ENCODE results near the gene DSPP. TPM values are rescaled to one million over a fixed set of nuclear protein-coding genes. Genes with fewer than 3 reads are reported as not detected.

The DSPP gene
- total RNA-seq, 1 donor from 2014 or later = not detected

- Mint-ChIP-seq H3K27ac (ENCODE audit: unreplicated experiment) (no peak within 1 kb of the TSS), H3K27me3 (ENCODE audit: low read depth) (no peaks in the 10 kb centered on the region), H3K4me3 (no peak within 1 kb of the TSS), H3K36me3 (ENCODE audit: low read depth) (no peaks in the 10 kb centered on the region), H3K4me1 (peaks cover 12% of the 10 kb centered on the region), H3K9me3 (no peaks in the 10 kb centered on the region)
- DNase-seq (ENCODE audit: low read depth, low spot score) = no peak
- TF ChIP-seq, protein P1, sequence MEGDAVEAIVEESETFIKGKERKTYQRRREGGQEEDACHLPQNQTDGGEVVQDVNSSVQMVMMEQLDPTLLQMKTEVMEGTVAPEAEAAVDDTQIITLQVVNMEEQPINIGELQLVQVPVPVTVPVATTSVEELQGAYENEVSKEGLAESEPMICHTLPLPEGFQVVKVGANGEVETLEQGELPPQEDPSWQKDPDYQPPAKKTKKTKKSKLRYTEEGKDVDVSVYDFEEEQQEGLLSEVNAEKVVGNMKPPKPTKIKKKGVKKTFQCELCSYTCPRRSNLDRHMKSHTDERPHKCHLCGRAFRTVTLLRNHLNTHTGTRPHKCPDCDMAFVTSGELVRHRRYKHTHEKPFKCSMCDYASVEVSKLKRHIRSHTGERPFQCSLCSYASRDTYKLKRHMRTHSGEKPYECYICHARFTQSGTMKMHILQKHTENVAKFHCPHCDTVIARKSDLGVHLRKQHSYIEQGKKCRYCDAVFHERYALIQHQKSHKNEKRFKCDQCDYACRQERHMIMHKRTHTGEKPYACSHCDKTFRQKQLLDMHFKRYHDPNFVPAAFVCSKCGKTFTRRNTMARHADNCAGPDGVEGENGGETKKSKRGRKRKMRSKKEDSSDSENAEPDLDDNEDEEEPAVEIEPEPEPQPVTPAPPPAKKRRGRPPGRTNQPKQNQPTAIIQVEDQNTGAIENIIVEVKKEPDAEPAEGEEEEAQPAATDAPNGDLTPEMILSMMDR (conservative IDR thresholded peaks at IDR 0.05) = no peak
Measured at GRCh38 chr4:87649980-87650379, 41.7 kb downstream of the DSPP start, which contains the start of gene DMP1. DMP1 (plus strand) TSS chr4:87650280; CDS start chr4:87656493, 6,213 bp downstream.

- Mint-ChIP-seq H3K36me3 (ENCODE audit: low read depth) (no peaks in the 10 kb centered on the region), H3K4me1 (peaks cover 12% of the 10 kb centered on the region), H3K4me3 (no peak overlapping the region), H3K9me3 (no peaks in the 10 kb centered on the region), H3K27ac (ENCODE audit: unreplicated experiment) (no peak overlapping the region), H3K27me3 (ENCODE audit: low read depth) (no peaks in the 10 kb centered on the region)
- TF ChIP-seq, protein P1 (conservative IDR thresholded peaks at IDR 0.05) = no peak
- no peak for DNase-seq (ENCODE audit: low read depth, low spot score)
Measured at GRCh38 chr4:87650938-87651337, 42.6 kb downstream of the DSPP start.

DNA sequence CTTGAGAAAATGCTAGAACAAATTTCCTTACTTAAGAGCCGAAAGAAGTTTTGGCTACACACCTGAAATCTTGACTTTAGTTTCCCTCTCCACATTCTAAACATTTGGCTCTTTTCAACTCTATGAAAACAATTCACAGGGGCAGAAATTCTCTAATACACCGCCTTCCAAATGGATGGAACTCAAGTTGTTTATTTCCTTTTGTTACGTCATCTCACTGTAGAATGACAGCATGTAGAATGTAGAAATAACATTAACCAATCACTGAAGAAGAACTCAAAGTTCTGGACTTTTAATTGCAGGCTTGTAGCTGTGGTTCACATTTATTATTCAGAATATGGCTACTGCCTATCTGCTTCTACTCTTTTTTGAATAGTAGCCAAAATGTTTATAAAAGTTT lies 43.6 kb downstream of the DSPP start:
- DNase-seq (ENCODE audit: low read depth, low spot score) = no peak
- Mint-ChIP-seq H3K27ac (ENCODE audit: unreplicated experiment) (no peak overlapping the region), H3K4me1 (peaks cover 12% of the 10 kb centered on the region), H3K36me3 (ENCODE audit: low read depth) (no peaks in the 10 kb centered on the region), H3K9me3 (no peaks in the 10 kb centered on the region), H3K27me3 (ENCODE audit: low read depth) (no peaks in the 10 kb centered on the region), H3K4me3 (no peak overlapping the region)
- TF ChIP-seq, protein P1 (conservative IDR thresholded peaks at IDR 0.05) = no peak

- Mint-ChIP-seq H3K9me3 (no peaks in the 10 kb centered on the region), H3K4me1 (peaks cover 21% of the 10 kb centered on the region), H3K27me3 (ENCODE audit: low read depth) (no peaks in the 10 kb centered on the region), H3K27ac (ENCODE audit: unreplicated experiment) (peak overlapping the region; percentile 21), H3K36me3 (ENCODE audit: low read depth) (no peaks in the 10 kb centered on the region), H3K4me3 (no peak overlapping the region)
- TF ChIP-seq, protein P1 (conservative IDR thresholded peaks at IDR 0.05) = no peak
- DNase-seq (ENCODE audit: low read depth, low spot score) = no peak
Measured at GRCh38 chr4:87654487-87655044, 46.2 kb downstream of the DSPP start.

DNA sequence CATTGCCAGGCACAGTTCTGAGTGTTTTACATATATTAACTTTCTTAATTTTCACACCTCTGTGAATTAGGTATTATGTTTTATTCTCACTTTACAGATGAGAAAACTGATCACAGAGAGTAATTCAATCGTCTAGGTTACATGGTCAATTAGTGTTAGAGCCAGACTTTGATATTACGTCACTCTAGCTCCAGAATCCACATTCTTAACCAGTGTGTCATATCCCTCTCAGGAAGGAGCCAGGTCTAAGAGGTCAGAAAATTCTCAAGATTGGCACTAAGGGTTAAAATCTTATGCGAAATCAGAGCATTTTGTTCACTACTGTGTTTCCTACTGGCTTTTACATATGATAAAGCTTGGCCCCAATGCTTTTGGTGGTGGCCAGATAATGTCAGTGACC lies 49.2 kb downstream of the DSPP start:
- no peak overlapping the region for H3K4me3 Mint-ChIP-seq
- H3K9me3 Mint-ChIP-seq = peaks cover 8% of the 10 kb centered on the region
- no peak overlapping the region for H3K27ac Mint-ChIP-seq (ENCODE audit: unreplicated experiment)
- H3K27me3 Mint-ChIP-seq (ENCODE audit: low read depth) = no peaks in the 10 kb centered on the region
- TF ChIP-seq, protein P1 (conservative IDR thresholded peaks at IDR 0.05) = no peak
- peaks cover 21% of the 10 kb centered on the region for H3K4me1 Mint-ChIP-seq
- DNase-seq (ENCODE audit: low read depth, low spot score) = no peak
- no peaks in the 10 kb centered on the region for H3K36me3 Mint-ChIP-seq (ENCODE audit: low read depth)
